PC-3 (cell line): ENCODE results near the gene SLC16A8.

ENCODE experiments used
- CTCF ChIP-seq: fragments of 300-600 bp; sonication (generic); conservative IDR thresholded peaks from 2 replicates; pipeline ENCODE4 v1.5.1; 2017; ENCODE audit warnings: antibody characterized with exemption, low read depth, mild to moderate bottlenecking, low read length
- EZH2phosphoT487 ChIP-seq: fragments of 300-600 bp; sonication (generic); IDR thresholded peaks from 2 replicates; pipeline ENCODE4 v1.6.1; 2018; ENCODE audit warnings: mild to moderate bottlenecking, antibody characterized with exemption, low read length, borderline replicate concordance

DNA sequence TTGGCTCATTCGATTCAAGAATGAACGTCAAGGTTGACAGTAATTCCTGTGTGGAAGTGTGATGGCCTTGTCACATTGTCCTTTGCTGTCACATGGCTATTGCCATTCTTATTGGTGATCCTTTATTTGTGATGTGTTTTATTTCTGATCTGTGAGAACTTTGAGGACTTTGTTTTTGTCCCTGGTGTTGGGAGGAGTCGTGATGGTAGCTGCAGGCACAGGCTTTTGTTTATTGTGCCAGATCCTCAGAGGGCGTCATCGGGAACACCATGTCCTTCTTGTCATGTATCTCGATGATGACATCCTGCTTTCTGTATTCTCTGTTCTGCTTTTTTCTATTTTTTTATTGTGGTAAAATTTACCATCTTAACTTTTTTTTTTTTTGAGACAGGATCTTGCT is 21.2 kb downstream of the SLC16A8 start:
- TF ChIP-seq CTCF (no peak), EZH2phosphoT487 (no peak)
